Measurements from ENCODE around the gene PANX3.

Gene PANX3

GRCh38 chr11:124639186-124639585, 28.0 kb downstream of the PANX3 start:
- H3K27me3 ChIP-seq (ENCODE audit: control insufficient read depth, insufficient read depth, low read length): no peaks in the 10 kb centered on the region

GRCh38 chr11:124640666-124641065, 29.4 kb downstream of the PANX3 start:
- Histone ChIP-seq H3K9ac (ENCODE audit: low read depth, low read length) (no peak overlapping the region), H3K9me3 (ENCODE audit: control insufficient read depth, insufficient read depth, low read length) (no peaks in the 10 kb centered on the region), H3K27ac (ENCODE audit: low read depth, low read length) (no peak overlapping the region), H3K4me3 (ENCODE audit: low read depth, low read length) (no peak overlapping the region), H3K4me1 (ENCODE audit: control insufficient read depth, insufficient read depth, low read length) (no peaks in the 10 kb centered on the region; the same call in 1 of the 2 replicates), H3K36me3 (ENCODE audit: control insufficient read depth, insufficient read depth, low read length) (peaks cover 16% of the 10 kb centered on the region), H3K27me3 (ENCODE audit: control insufficient read depth, insufficient read depth, low read length) (no peaks in the 10 kb centered on the region)

More at GRCh38 chr11:124639186-124639585, 28.0 kb downstream of the PANX3 start:
- no peaks in the 10 kb centered on the region for H3K9me3 ChIP-seq (ENCODE audit: control insufficient read depth, insufficient read depth, low read length)
- no peaks in the 10 kb centered on the region for H3K4me1 ChIP-seq (ENCODE audit: control insufficient read depth, insufficient read depth, low read length)
- no peak overlapping the region for H3K9ac ChIP-seq (ENCODE audit: low read depth, low read length)
- H3K4me3 ChIP-seq (ENCODE audit: low read depth, low read length): no peak overlapping the region
- peaks cover 30% of the 10 kb centered on the region for H3K36me3 ChIP-seq (ENCODE audit: control insufficient read depth, insufficient read depth, low read length)
- H3K27ac ChIP-seq (ENCODE audit: low read depth, low read length): no peak overlapping the region

- Histone ChIP-seq H3K36me3 (ENCODE audit: control insufficient read depth, insufficient read depth, low read length) (peaks cover 5% of the 10 kb centered on the region), H3K4me1 (ENCODE audit: control insufficient read depth, insufficient read depth, low read length) (no peaks in the 10 kb centered on the region; the same call in 1 of the 2 replicates), H3K9me3 (ENCODE audit: control insufficient read depth, insufficient read depth, low read length) (no peaks in the 10 kb centered on the region), H3K4me3 (ENCODE audit: low read depth, low read length) (no peak overlapping the region), H3K9ac (ENCODE audit: low read depth, low read length) (no peak overlapping the region), H3K27ac (ENCODE audit: low read depth, low read length) (no peak overlapping the region), H3K27me3 (ENCODE audit: control insufficient read depth, insufficient read depth, low read length) (no peaks in the 10 kb centered on the region; the same call in 1 of the 2 replicates)
Measured at GRCh38 chr11:124642628-124643027, 31.4 kb downstream of the PANX3 start.

- Histone ChIP-seq H3K27me3 (ENCODE audit: control insufficient read depth, insufficient read depth, low read length) (no peaks in the 10 kb centered on the region; the same call in 1 of the 2 replicates), H3K9ac (ENCODE audit: low read depth, low read length) (no peak overlapping the region), H3K36me3 (ENCODE audit: control insufficient read depth, insufficient read depth, low read length) (no peaks in the 10 kb centered on the region), H3K9me3 (ENCODE audit: control insufficient read depth, insufficient read depth, low read length) (no peaks in the 10 kb centered on the region), H3K4me3 (ENCODE audit: low read depth, low read length) (no peak overlapping the region), H3K27ac (ENCODE audit: low read depth, low read length) (no peak overlapping the region), H3K4me1 (ENCODE audit: control insufficient read depth, insufficient read depth, low read length) (no peaks in the 10 kb centered on the region; the same call in 1 of the 2 replicates)
Measured at GRCh38 chr11:124643042-124643604, 31.9 kb downstream of the PANX3 start.

- no peaks in the 10 kb centered on the region for H3K9me3 ChIP-seq (ENCODE audit: control insufficient read depth, insufficient read depth, low read length)
- no peak overlapping the region for H3K9ac ChIP-seq (ENCODE audit: low read depth, low read length)
- no peaks in the 10 kb centered on the region; the same call in 1 of the 2 replicates for H3K27me3 ChIP-seq (ENCODE audit: control insufficient read depth, insufficient read depth, low read length)
- H3K36me3 ChIP-seq (ENCODE audit: control insufficient read depth, insufficient read depth, low read length): no peaks in the 10 kb centered on the region
- H3K27ac ChIP-seq (ENCODE audit: low read depth, low read length): no peak overlapping the region
- H3K4me1 ChIP-seq (ENCODE audit: control insufficient read depth, insufficient read depth, low read length): no peaks in the 10 kb centered on the region; the same call in 1 of the 2 replicates
- H3K4me3 ChIP-seq (ENCODE audit: low read depth, low read length): no peak overlapping the region
Measured at GRCh38 chr11:124643605-124644425, 32.6 kb downstream of the PANX3 start.

- Histone ChIP-seq H3K4me1 (ENCODE audit: control insufficient read depth, insufficient read depth, low read length) (no peaks in the 10 kb centered on the region; the same call in 1 of the 2 replicates), H3K27ac (ENCODE audit: low read depth, low read length) (no peak overlapping the region), H3K9ac (ENCODE audit: low read depth, low read length) (no peak overlapping the region), H3K27me3 (ENCODE audit: control insufficient read depth, insufficient read depth, low read length) (no peaks in the 10 kb centered on the region; the same call in 1 of the 2 replicates), H3K4me3 (ENCODE audit: low read depth, low read length) (peak overlapping the region; percentile 38; the same call in 1 of the 2 replicates), H3K36me3 (ENCODE audit: control insufficient read depth, insufficient read depth, low read length) (no peaks in the 10 kb centered on the region), H3K9me3 (ENCODE audit: control insufficient read depth, insufficient read depth, low read length) (no peaks in the 10 kb centered on the region)
Measured at GRCh38 chr11:124644426-124645280, 33.4 kb downstream of the PANX3 start.

GRCh38 chr11:124646148-124646547, 34.9 kb downstream of the PANX3 start:
- Histone ChIP-seq H3K9ac (ENCODE audit: low read depth, low read length) (no peak overlapping the region), H3K4me1 (ENCODE audit: control insufficient read depth, insufficient read depth, low read length) (no peaks in the 10 kb centered on the region; the same call in 1 of the 2 replicates), H3K36me3 (ENCODE audit: control insufficient read depth, insufficient read depth, low read length) (no peaks in the 10 kb centered on the region), H3K9me3 (ENCODE audit: control insufficient read depth, insufficient read depth, low read length) (no peaks in the 10 kb centered on the region), H3K4me3 (ENCODE audit: low read depth, low read length) (no peak overlapping the region), H3K27me3 (ENCODE audit: control insufficient read depth, insufficient read depth, low read length) (no peaks in the 10 kb centered on the region; the same call in 1 of the 2 replicates), H3K27ac (ENCODE audit: low read depth, low read length) (no peak overlapping the region)

- Histone ChIP-seq H3K4me1 (ENCODE audit: control insufficient read depth, insufficient read depth, low read length) (no peaks in the 10 kb centered on the region; the same call in 1 of the 2 replicates), H3K27ac (ENCODE audit: low read depth, low read length) (no peak overlapping the region), H3K4me3 (ENCODE audit: low read depth, low read length) (no peak overlapping the region), H3K9ac (ENCODE audit: low read depth, low read length) (no peak overlapping the region), H3K27me3 (ENCODE audit: control insufficient read depth, insufficient read depth, low read length) (no peaks in the 10 kb centered on the region; the same call in 1 of the 2 replicates), H3K36me3 (ENCODE audit: control insufficient read depth, insufficient read depth, low read length) (no peaks in the 10 kb centered on the region), H3K9me3 (ENCODE audit: control insufficient read depth, insufficient read depth, low read length) (no peaks in the 10 kb centered on the region)
Measured at GRCh38 chr11:124648610-124649009, 37.4 kb downstream of the PANX3 start.

- Histone ChIP-seq H3K4me1 (ENCODE audit: control insufficient read depth, insufficient read depth, low read length) (peaks cover 20% of the 10 kb centered on the region), H3K9me3 (ENCODE audit: control insufficient read depth, insufficient read depth, low read length) (no peaks in the 10 kb centered on the region), H3K4me3 (ENCODE audit: low read depth, low read length) (no peak overlapping the region), H3K9ac (ENCODE audit: low read depth, low read length) (no peak overlapping the region), H3K27me3 (ENCODE audit: control insufficient read depth, insufficient read depth, low read length) (no peaks in the 10 kb centered on the region), H3K36me3 (ENCODE audit: control insufficient read depth, insufficient read depth, low read length) (no peaks in the 10 kb centered on the region), H3K27ac (ENCODE audit: low read depth, low read length) (peak overlapping the region; percentile 46)
Measured at GRCh38 chr11:124656774-124657630, 45.8 kb downstream of the PANX3 start.

GRCh38 chr11:124657904-124658303, 46.7 kb downstream of the PANX3 start:
- no peak overlapping the region for H3K9ac ChIP-seq (ENCODE audit: low read depth, low read length)

More at GRCh38 chr11:124657904-124658303, 46.7 kb downstream of the PANX3 start:
- H3K36me3 ChIP-seq (ENCODE audit: control insufficient read depth, insufficient read depth, low read length): no peaks in the 10 kb centered on the region
- peaks cover 20% of the 10 kb centered on the region for H3K4me1 ChIP-seq (ENCODE audit: control insufficient read depth, insufficient read depth, low read length)
- H3K27me3 ChIP-seq (ENCODE audit: control insufficient read depth, insufficient read depth, low read length): no peaks in the 10 kb centered on the region
- H3K4me3 ChIP-seq (ENCODE audit: low read depth, low read length): no peak overlapping the region
- peak overlapping the region; percentile 46 for H3K27ac ChIP-seq (ENCODE audit: low read depth, low read length)
- no peaks in the 10 kb centered on the region for H3K9me3 ChIP-seq (ENCODE audit: control insufficient read depth, insufficient read depth, low read length)
